ENCODE data around the gene CRAMP1. TPM values are rescaled to one million over a fixed set of nuclear protein-coding genes. Genes with fewer than 3 reads are reported as not detected.

The CRAMP1 gene
- total RNA-seq, 4 donors from 2014 or later, result 2.6 to 25.5 (median 8.6) TPM

DNA sequence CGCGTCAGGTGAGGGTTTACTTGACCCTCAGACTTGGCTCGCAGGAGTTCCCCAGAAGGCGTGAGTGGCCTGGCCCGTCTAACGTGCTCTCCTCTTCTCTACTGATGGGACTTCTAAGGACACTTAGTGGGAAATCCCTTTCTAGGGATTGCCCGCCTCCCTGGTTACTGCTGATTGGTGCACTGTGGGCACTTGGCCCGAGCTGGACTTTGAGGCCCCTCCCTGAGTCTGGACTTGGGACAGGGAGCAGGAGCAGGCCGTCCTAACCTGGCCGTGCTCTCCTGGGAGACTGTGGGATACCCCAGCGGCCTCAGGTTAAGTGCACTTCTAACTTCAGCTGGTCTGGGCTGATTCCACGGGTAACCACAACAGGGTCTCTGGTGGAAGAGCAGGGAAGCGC, 15.0 kb upstream of the CRAMP1 start:
- intact Hi-C loops (cut with DNase I; ENCODE audit: low total_unique reads), result no loop called here
- no peak for DNase-seq
- TF ChIP-seq, protein P1, sequence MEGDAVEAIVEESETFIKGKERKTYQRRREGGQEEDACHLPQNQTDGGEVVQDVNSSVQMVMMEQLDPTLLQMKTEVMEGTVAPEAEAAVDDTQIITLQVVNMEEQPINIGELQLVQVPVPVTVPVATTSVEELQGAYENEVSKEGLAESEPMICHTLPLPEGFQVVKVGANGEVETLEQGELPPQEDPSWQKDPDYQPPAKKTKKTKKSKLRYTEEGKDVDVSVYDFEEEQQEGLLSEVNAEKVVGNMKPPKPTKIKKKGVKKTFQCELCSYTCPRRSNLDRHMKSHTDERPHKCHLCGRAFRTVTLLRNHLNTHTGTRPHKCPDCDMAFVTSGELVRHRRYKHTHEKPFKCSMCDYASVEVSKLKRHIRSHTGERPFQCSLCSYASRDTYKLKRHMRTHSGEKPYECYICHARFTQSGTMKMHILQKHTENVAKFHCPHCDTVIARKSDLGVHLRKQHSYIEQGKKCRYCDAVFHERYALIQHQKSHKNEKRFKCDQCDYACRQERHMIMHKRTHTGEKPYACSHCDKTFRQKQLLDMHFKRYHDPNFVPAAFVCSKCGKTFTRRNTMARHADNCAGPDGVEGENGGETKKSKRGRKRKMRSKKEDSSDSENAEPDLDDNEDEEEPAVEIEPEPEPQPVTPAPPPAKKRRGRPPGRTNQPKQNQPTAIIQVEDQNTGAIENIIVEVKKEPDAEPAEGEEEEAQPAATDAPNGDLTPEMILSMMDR (IDR thresholded peaks at IDR 0.05), result no peak
- TF ChIP-seq POLR2A (IDR thresholded peaks at IDR 0.05), result no peak
- no peak overlapping the region for H3K27ac ChIP-seq
- H3K36me3 ChIP-seq, result no peaks in the 10 kb centered on the region
- no peaks in the 10 kb centered on the region for H3K4me1 ChIP-seq
- H3K9me3 ChIP-seq, result no peaks in the 10 kb centered on the region
- no peaks in the 10 kb centered on the region for H3K27me3 ChIP-seq
- no peak overlapping the region for H3K4me3 ChIP-seq

DNA sequence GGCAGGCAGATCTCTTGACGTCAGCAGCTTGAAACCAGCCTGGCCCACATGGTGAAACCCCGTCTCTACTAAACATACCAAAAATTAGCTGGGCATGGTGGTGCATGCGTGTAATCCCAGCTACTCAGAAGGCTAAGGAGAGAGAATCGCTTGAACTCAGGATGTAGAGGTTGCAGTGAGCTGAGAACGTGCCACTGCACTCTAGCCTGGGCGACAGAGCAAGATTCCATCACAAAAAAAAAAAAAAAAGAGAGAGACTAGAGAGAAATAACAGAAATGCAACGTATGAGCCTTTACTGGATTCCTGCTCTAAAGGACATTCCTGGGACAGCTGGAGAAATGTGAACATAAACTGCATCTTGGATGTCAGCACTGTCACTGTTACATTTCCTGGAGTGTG, 11.1 kb upstream of the CRAMP1 start:
- Histone ChIP-seq H3K27me3 (no peaks in the 10 kb centered on the region), H3K36me3 (no peaks in the 10 kb centered on the region), H3K4me1 (no peaks in the 10 kb centered on the region), H3K9me3 (no peaks in the 10 kb centered on the region), H3K27ac (no peak overlapping the region), H3K4me3 (no peak overlapping the region)
- DNase-seq, result no peak
- no peak for TF ChIP-seq POLR2A (IDR thresholded peaks at IDR 0.05)
- TF ChIP-seq, protein P1 (IDR thresholded peaks at IDR 0.05), result no peak
- intact Hi-C loops (cut with DNase I; ENCODE audit: low total_unique reads), result no loop called here

DNA sequence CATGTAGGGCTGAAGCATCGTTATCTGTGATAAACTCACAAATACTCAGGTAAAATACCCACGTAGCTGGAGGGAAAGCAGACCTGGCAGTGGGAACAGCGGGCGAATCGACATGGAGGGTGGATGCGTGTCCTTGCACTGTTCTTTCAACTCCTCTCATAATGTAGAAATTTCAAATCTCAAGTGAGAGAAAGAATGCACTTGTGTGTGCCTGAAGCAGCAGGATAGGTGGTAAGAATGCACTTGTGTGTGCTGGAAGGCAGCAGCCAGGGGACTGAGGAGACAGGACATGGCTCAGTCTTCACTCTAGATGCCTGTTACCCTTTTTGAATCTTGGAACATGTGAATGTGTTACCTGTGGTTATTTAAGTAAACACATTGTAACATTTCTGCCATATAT, 10.7 kb upstream of the CRAMP1 start:
- Histone ChIP-seq H3K4me3 (no peak overlapping the region), H3K27ac (no peak overlapping the region), H3K36me3 (no peaks in the 10 kb centered on the region), H3K27me3 (no peaks in the 10 kb centered on the region), H3K4me1 (no peaks in the 10 kb centered on the region), H3K9me3 (no peaks in the 10 kb centered on the region)
- TF ChIP-seq, protein P1 (IDR thresholded peaks at IDR 0.05), result no peak
- TF ChIP-seq POLR2A (IDR thresholded peaks at IDR 0.05), result no peak
- no peak for DNase-seq
- intact Hi-C loops (cut with DNase I; ENCODE audit: low total_unique reads), result no loop called here

DNA sequence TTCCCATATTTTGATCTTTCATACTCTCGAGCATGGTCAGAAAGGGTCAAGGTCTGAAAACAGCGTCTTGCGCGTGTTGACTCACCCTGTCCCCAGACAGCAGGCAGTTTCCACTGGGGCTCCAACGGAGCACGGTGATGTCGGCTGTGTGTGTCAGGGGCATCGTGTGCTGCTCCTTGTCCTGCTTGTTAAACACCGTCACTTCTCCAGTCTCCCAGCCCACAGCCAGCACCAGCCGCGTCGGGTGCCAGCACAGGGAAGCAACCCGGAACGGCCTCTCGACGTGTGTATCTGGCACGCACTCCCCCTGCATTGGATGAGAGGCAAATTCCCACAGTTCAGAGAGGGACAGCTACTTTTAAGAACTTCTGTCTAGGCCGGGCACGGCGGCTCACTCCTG, 9.9 kb upstream of the CRAMP1 start:
- intact Hi-C loops (cut with DNase I; ENCODE audit: low total_unique reads), result no loop called here
- Histone ChIP-seq H3K9me3 (no peaks in the 10 kb centered on the region), H3K27ac (no peak overlapping the region), H3K36me3 (no peaks in the 10 kb centered on the region), H3K4me1 (no peaks in the 10 kb centered on the region), H3K4me3 (no peak overlapping the region), H3K27me3 (no peaks in the 10 kb centered on the region)
- no peak for TF ChIP-seq POLR2A (IDR thresholded peaks at IDR 0.05)
- TF ChIP-seq, protein P1 (IDR thresholded peaks at IDR 0.05), result no peak
- no peak for DNase-seq

DNA sequence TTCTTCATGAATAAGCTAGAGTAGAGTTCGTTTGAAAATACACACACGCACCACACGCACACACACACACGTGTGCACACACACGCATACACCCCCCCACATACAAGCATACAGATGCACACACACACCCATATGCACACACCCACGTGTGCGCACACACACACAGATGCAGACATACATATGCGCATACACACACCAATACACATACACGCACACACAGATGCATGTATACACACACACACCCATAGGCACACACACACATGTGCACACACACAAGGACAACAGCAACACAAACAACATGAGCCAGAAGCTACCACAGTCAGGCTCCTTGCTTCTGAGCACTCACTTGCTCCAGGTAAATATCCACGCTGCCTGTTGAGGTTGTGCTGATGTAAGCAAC, 5.4 kb upstream of the CRAMP1 start:
- no peak overlapping the region for H3K27ac ChIP-seq
- no peak overlapping the region for H3K4me3 ChIP-seq
- no peaks in the 10 kb centered on the region for H3K36me3 ChIP-seq
- intact Hi-C loops (cut with DNase I; ENCODE audit: low total_unique reads), result no loop called here
- DNase-seq, result no peak
- no peaks in the 10 kb centered on the region for H3K27me3 ChIP-seq
- H3K9me3 ChIP-seq, result no peaks in the 10 kb centered on the region
- H3K4me1 ChIP-seq, result peaks cover 0 to 8% of the 10 kb centered on the region in 2 donors
- TF ChIP-seq, protein P1 (IDR thresholded peaks at IDR 0.05), result no peak
- no peak for TF ChIP-seq POLR2A (IDR thresholded peaks at IDR 0.05)
